ENCODE results near the gene PRIMPOL.
"Not testable (repeated sequence)": the region's sequence is repeated elsewhere in the genome, so short reads cannot be mapped to it uniquely, and the experiment has no call there.

Gene PRIMPOL

DNA sequence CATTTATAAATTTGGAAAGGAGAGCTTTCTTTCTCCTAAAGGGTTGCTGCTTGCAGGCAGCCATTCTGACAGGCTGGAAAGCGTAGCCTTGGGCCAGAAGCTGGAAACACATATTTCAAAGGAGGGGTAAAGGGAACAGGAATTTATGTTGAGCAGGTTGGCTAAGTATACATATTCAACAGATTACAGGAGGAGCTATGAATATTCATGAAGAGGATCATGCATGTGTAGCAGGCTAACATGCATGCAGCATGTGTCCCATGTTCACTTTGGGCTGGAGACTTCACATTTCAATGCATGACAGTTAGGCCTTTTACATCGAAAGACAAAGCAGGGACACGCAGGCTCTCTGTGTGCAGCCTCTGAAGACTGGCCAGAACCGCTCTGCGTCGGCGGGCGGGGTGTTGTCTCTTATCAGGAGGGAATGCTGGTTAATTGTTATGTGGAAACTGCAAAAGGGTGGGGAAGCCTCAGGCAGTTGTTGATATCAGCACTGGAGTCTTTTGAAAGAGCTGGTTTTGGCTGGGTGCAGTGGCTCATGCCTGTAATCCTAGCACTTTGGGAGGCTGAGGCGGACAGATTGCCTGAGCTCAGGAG, 31.8 kb upstream of the PRIMPOL start:
- Histone ChIP-seq H3K36me3 (ENCODE audit: control insufficient read depth, insufficient read depth, low read length) (no peaks in the 10 kb centered on the region), H3K27ac (ENCODE audit: insufficient read depth, low read length, poor library complexity, severe bottlenecking) (no peak overlapping the region), H3K4me1 (ENCODE audit: control insufficient read depth, insufficient read depth, low read length, poor library complexity, severe bottlenecking) (no peaks in the 10 kb centered on the region), H3K27me3 (replicated peaks; ENCODE audit: control insufficient read depth, insufficient read depth, low read length, poor library complexity, severe bottlenecking) (no peaks in the 10 kb centered on the region), H3K4me3 (ENCODE audit: insufficient read depth, low read depth, low read length, poor library complexity, severe bottlenecking) (no peak overlapping the region), H3K9me3 (ENCODE audit: control insufficient read depth, low read length) (peaks cover 3% of the 10 kb centered on the region)
- no peak for DNase-seq

GRCh38 chr4:184620212-184620867, 29.2 kb upstream of the PRIMPOL start:
- no peaks in the 10 kb centered on the region for H3K9me3 ChIP-seq (ENCODE audit: control insufficient read depth, low read length)

DNA sequence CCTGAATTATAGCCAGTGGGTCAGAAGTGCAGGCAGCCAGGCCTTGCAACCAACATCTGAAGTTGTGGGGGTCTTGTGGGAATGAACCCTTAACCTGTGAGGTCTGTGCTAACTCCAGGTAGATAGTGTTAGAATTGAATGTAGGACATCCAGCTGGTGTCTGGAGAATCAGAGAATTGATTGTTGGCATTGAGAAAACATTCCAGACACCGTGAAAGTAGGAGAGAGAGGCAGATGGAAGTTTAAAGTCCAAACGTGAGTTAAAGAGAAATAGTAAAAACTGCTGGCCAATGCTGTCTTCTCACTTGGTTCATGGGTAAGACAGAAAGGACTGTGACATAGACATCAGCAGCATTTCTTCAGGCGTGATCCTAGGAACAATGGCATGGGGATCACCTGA, 28.0 kb upstream of the PRIMPOL start:
- Histone ChIP-seq H3K36me3 (ENCODE audit: control insufficient read depth, insufficient read depth, low read length) (no peaks in the 10 kb centered on the region), H3K4me3 (ENCODE audit: insufficient read depth, low read depth, low read length, poor library complexity, severe bottlenecking) (no peak overlapping the region), H3K27ac (ENCODE audit: insufficient read depth, low read length, poor library complexity, severe bottlenecking) (no peak overlapping the region), H3K27me3 (replicated peaks; ENCODE audit: control insufficient read depth, insufficient read depth, low read length, poor library complexity, severe bottlenecking) (no peaks in the 10 kb centered on the region), H3K9me3 (ENCODE audit: control insufficient read depth, low read length) (no peaks in the 10 kb centered on the region), H3K4me1 (ENCODE audit: control insufficient read depth, insufficient read depth, low read length, poor library complexity, severe bottlenecking) (no peaks in the 10 kb centered on the region)
- no peak for DNase-seq

More at GRCh38 chr4:184620212-184620867, 29.2 kb upstream of the PRIMPOL start:
- no peak for DNase-seq
- no peaks in the 10 kb centered on the region for H3K4me1 ChIP-seq (ENCODE audit: control insufficient read depth, insufficient read depth, low read length, poor library complexity, severe bottlenecking)
- no peak overlapping the region for H3K27ac ChIP-seq (ENCODE audit: insufficient read depth, low read length, poor library complexity, severe bottlenecking)
- H3K27me3 ChIP-seq (replicated peaks; ENCODE audit: control insufficient read depth, insufficient read depth, low read length, poor library complexity, severe bottlenecking) = no peaks in the 10 kb centered on the region
- H3K36me3 ChIP-seq (ENCODE audit: control insufficient read depth, insufficient read depth, low read length) = no peaks in the 10 kb centered on the region
- H3K4me3 ChIP-seq (ENCODE audit: insufficient read depth, low read depth, low read length, poor library complexity, severe bottlenecking) = no peak overlapping the region

DNA sequence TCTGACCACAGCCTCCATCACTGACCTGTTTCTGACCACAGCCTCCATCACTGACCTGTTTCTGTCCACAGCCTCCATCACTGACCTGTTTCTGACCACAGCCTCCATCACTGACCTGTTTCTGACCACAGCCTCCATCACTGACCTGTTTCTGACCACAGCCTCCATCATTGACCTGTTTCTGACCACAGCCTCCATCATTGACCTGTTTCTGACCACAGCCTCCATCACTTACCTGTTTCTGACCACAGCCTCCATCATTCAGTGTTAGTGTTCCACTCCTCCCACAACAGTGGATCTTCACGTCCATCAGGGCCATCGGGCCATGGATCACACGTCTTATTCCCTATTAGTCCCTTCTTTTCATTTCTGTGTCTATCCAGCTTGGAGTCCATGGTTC, 25.0 kb upstream of the PRIMPOL start:
- H3K4me3 ChIP-seq (ENCODE audit: insufficient read depth, low read depth, low read length, poor library complexity, severe bottlenecking); H3K4me1 ChIP-seq (ENCODE audit: control insufficient read depth, insufficient read depth, low read length, poor library complexity, severe bottlenecking); H3K27me3 ChIP-seq (replicated peaks; ENCODE audit: control insufficient read depth, insufficient read depth, low read length, poor library complexity, severe bottlenecking); H3K27ac ChIP-seq (ENCODE audit: insufficient read depth, low read length, poor library complexity, severe bottlenecking); DNase-seq; H3K9me3 ChIP-seq (ENCODE audit: control insufficient read depth, low read length): not testable (repeated sequence)
- H3K36me3 ChIP-seq (ENCODE audit: control insufficient read depth, insufficient read depth, low read length) = peaks cover 22% of the 10 kb centered on the region

GRCh38 chr4:184624972-184625554, 24.5 kb upstream of the PRIMPOL start:
- Histone ChIP-seq H3K9me3 (ENCODE audit: control insufficient read depth, low read length) (no peaks in the 10 kb centered on the region), H3K4me1 (ENCODE audit: control insufficient read depth, insufficient read depth, low read length, poor library complexity, severe bottlenecking) (no peaks in the 10 kb centered on the region), H3K4me3 (ENCODE audit: insufficient read depth, low read depth, low read length, poor library complexity, severe bottlenecking) (no peak overlapping the region), H3K27me3 (replicated peaks; ENCODE audit: control insufficient read depth, insufficient read depth, low read length, poor library complexity, severe bottlenecking) (no peaks in the 10 kb centered on the region), H3K36me3 (ENCODE audit: control insufficient read depth, insufficient read depth, low read length) (peaks cover 28% of the 10 kb centered on the region), H3K27ac (ENCODE audit: insufficient read depth, low read length, poor library complexity, severe bottlenecking) (no peak overlapping the region)
- no peak for DNase-seq

GRCh38 chr4:184625783-184626596, 23.5 kb upstream of the PRIMPOL start:
- H3K27me3 ChIP-seq (replicated peaks; ENCODE audit: control insufficient read depth, insufficient read depth, low read length, poor library complexity, severe bottlenecking); DNase-seq; H3K27ac ChIP-seq (ENCODE audit: insufficient read depth, low read length, poor library complexity, severe bottlenecking); H3K9me3 ChIP-seq (ENCODE audit: control insufficient read depth, low read length); H3K4me1 ChIP-seq (ENCODE audit: control insufficient read depth, insufficient read depth, low read length, poor library complexity, severe bottlenecking); H3K4me3 ChIP-seq (ENCODE audit: insufficient read depth, low read depth, low read length, poor library complexity, severe bottlenecking): not testable (repeated sequence)
- H3K36me3 ChIP-seq (ENCODE audit: control insufficient read depth, insufficient read depth, low read length) = peaks cover 36% of the 10 kb centered on the region

GRCh38 chr4:184628103-184628502, 21.4 kb upstream of the PRIMPOL start:
- Histone ChIP-seq H3K9me3 (ENCODE audit: control insufficient read depth, low read length) (no peaks in the 10 kb centered on the region), H3K27me3 (replicated peaks; ENCODE audit: control insufficient read depth, insufficient read depth, low read length, poor library complexity, severe bottlenecking) (no peaks in the 10 kb centered on the region), H3K4me1 (ENCODE audit: control insufficient read depth, insufficient read depth, low read length, poor library complexity, severe bottlenecking) (no peaks in the 10 kb centered on the region), H3K27ac (ENCODE audit: insufficient read depth, low read length, poor library complexity, severe bottlenecking) (no peak overlapping the region), H3K36me3 (ENCODE audit: control insufficient read depth, insufficient read depth, low read length) (peaks cover 44% of the 10 kb centered on the region), H3K4me3 (ENCODE audit: insufficient read depth, low read depth, low read length, poor library complexity, severe bottlenecking) (no peak overlapping the region)
- no peak for DNase-seq

DNA sequence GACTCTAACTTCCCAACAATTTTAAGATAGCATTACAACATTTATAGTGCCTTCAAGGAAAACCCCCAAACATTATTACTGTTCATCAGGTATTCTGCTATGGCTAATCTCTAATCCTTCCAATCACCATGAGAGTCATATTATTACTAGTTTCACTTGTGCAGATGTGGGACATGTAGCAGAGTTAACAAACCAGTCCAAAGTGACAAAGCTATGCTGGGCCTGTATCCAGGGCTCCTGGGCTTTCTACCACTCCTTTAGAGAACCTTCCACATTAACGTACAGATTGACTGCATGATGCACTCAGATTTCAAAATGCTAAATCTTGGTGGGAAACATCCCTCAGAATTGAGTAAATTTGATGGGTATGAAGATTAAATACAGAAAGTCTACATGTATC, 16.7 kb upstream of the PRIMPOL start:
- no peaks in the 10 kb centered on the region for H3K27me3 ChIP-seq (replicated peaks; ENCODE audit: control insufficient read depth, insufficient read depth, low read length, poor library complexity, severe bottlenecking)
- H3K27ac ChIP-seq (ENCODE audit: insufficient read depth, low read length, poor library complexity, severe bottlenecking) = no peak overlapping the region
- peaks cover 78% of the 10 kb centered on the region for H3K36me3 ChIP-seq (ENCODE audit: control insufficient read depth, insufficient read depth, low read length)
- H3K9me3 ChIP-seq (ENCODE audit: control insufficient read depth, low read length) = no peaks in the 10 kb centered on the region
- no peaks in the 10 kb centered on the region for H3K4me1 ChIP-seq (ENCODE audit: control insufficient read depth, insufficient read depth, low read length, poor library complexity, severe bottlenecking)
- no peak overlapping the region for H3K4me3 ChIP-seq (ENCODE audit: insufficient read depth, low read depth, low read length, poor library complexity, severe bottlenecking)
- no peak for DNase-seq

- no peak overlapping the region for H3K27ac ChIP-seq (ENCODE audit: insufficient read depth, low read length, poor library complexity, severe bottlenecking)
- H3K4me3 ChIP-seq (ENCODE audit: insufficient read depth, low read depth, low read length, poor library complexity, severe bottlenecking) = no peak overlapping the region
Observed at GRCh38 chr4:184635381-184635780, 14.2 kb upstream of the PRIMPOL start.

GRCh38 chr4:184636144-184636543, 13.4 kb upstream of the PRIMPOL start:
- no peak overlapping the region for H3K27ac ChIP-seq (ENCODE audit: insufficient read depth, low read length, poor library complexity, severe bottlenecking)
- no peak for DNase-seq
- H3K4me1 ChIP-seq (ENCODE audit: control insufficient read depth, insufficient read depth, low read length, poor library complexity, severe bottlenecking) = no peaks in the 10 kb centered on the region
- no peak overlapping the region for H3K4me3 ChIP-seq (ENCODE audit: insufficient read depth, low read depth, low read length, poor library complexity, severe bottlenecking)
- H3K27me3 ChIP-seq (replicated peaks; ENCODE audit: control insufficient read depth, insufficient read depth, low read length, poor library complexity, severe bottlenecking) = no peaks in the 10 kb centered on the region
- peaks cover 56% of the 10 kb centered on the region for H3K36me3 ChIP-seq (ENCODE audit: control insufficient read depth, insufficient read depth, low read length)
- H3K9me3 ChIP-seq (ENCODE audit: control insufficient read depth, low read length) = no peaks in the 10 kb centered on the region

More at GRCh38 chr4:184635381-184635780, 14.2 kb upstream of the PRIMPOL start:
- no peak for DNase-seq
- H3K27me3 ChIP-seq (replicated peaks; ENCODE audit: control insufficient read depth, insufficient read depth, low read length, poor library complexity, severe bottlenecking) = no peaks in the 10 kb centered on the region
- no peaks in the 10 kb centered on the region for H3K9me3 ChIP-seq (ENCODE audit: control insufficient read depth, low read length)
- peaks cover 60% of the 10 kb centered on the region for H3K36me3 ChIP-seq (ENCODE audit: control insufficient read depth, insufficient read depth, low read length)
- H3K4me1 ChIP-seq (ENCODE audit: control insufficient read depth, insufficient read depth, low read length, poor library complexity, severe bottlenecking) = no peaks in the 10 kb centered on the region
